ENCODE measurements around the gene TMPRSS3.

- TF ChIP-seq CTCF (IDR thresholded peaks at IDR 0.05) (no peak), ZFX (IDR thresholded peaks at IDR 0.05; ENCODE audit: borderline replicate concordance) (no peak)
These were observed 46.2 kb downstream of the TMPRSS3 start for GRCh38 chr21:42349420-42350317.

All from 22Rv1 (cell line).